Dedifferentiated amniotic fluid mesenchymal stem cell (primary cell): ENCODE results near the gene MSI2.

Experiments
- DNase-seq: peaks from one replicate; pipeline ENCODE4 v3.0.0-alpha.2; 2016; ENCODE audit errors: extremely low spot score

Gene MSI2

GRCh38 chr17:57505841-57506773 is 249.8 kb downstream of the MSI2 start:
- no peak for DNase-seq

DNA sequence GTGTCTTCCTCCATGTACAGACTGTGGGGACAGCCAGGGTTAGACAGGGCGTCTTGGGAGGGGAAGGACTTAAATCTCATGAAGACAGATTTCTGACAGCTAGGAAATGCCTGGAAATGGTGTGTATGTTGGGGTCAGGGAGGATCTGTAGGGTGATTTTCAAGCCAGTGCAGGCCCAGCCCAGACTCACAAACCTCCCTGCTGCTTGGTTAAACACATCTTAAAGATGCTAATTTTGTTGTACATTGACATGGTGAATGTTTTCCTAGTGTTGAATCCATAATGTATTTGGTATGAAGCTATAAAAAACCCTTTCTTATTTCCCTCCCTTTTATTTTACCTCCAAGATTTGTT is 250.4 kb downstream of the MSI2 start:
- DNase-seq = no peak

DNA sequence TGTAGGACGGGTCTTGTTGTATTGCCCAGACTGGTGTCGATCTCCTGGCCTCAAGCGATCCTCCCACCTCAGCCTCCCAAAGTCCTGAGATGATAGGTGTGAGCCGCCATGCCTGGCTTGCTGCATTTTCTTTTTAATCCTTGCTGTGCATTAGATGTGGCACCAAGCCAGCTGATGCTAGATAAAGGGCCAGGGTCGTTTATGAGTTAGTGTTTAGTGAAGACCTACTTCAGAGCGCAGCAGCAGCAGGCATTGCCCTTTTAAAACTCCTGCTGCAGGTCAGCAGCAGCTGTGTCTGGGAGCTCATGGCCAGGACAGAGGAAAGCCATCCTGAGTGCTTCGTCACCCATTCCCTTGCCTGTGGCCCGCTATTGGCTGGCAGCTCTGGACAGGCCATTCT is 251.5 kb downstream of the MSI2 start:
- no peak for DNase-seq

GRCh38 chr17:57508671-57509070 is 252.3 kb downstream of the MSI2 start:
- no peak for DNase-seq

GRCh38 chr17:57511475-57512123 is 255.3 kb downstream of the MSI2 start:
- no peak for DNase-seq

- no peak for DNase-seq
Observed at GRCh38 chr17:57512258-57512657, 255.9 kb downstream of the MSI2 start.

DNA sequence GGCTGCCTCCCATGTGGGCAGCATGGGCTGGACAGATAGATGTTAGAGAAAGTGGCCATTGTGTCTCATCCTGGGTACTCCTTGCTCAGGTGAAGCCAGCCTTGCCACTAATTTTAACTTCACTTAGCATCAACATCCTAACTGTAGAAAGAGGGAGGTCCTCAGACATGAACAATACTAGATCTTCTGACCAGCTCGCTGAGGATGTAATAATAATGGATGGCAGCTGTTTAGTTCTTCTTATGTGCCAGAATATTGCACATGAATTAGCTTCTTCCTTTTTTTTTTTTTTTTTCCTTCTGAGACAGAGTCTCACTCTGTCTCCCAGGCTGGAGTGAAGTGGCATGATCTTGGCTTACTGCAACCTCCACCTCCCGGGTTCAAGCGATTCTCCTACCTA is 256.4 kb downstream of the MSI2 start:
- DNase-seq = no peak

GRCh38 chr17:57513569-57513968 is 257.2 kb downstream of the MSI2 start:
- no peak for DNase-seq

DNA sequence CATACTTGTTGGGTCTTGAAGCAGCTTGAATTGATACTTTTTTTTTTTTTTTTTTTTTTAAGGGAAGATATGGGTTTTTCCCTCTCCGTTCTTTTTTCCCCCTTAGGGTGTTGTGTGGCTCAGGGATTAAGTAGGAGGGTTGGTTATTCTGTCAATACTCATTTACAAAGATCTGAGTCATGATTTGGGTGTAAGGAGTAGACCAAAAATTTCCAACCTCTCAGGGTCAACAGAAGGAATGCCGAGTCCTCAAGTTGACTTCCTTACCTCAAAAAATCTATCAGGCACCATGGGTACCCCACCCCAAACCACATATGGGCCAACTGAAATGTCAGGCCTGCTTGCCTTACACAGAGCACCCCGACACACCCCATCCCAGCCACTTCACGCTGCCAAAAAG is 258.3 kb downstream of the MSI2 start:
- no peak for DNase-seq

DNA sequence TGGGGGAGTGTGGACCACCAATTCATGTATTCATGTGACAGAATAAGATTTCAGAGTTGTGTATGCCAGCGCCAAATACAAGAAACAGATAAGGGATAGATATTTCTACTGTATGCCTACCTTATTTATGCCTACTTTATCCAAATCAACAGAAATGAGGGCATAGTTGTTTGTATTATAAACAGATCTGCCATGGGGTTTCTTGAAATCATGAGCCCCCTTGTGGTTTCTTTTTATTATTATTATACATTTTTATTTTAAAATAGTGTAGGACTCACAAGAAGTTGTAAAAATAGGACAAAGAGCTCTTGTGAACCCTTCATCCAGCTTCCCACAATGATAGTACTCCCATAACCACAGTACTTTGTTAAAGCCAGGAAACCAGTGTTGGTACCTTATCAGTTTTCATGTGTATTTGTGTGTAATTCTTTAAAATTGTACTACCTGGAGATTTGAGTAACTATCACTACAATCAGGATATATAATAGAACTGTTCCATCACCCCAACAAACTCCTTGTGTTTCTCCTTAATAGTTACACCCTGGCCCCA is 259.4 kb downstream of the MSI2 start:
- no peak for DNase-seq

DNA sequence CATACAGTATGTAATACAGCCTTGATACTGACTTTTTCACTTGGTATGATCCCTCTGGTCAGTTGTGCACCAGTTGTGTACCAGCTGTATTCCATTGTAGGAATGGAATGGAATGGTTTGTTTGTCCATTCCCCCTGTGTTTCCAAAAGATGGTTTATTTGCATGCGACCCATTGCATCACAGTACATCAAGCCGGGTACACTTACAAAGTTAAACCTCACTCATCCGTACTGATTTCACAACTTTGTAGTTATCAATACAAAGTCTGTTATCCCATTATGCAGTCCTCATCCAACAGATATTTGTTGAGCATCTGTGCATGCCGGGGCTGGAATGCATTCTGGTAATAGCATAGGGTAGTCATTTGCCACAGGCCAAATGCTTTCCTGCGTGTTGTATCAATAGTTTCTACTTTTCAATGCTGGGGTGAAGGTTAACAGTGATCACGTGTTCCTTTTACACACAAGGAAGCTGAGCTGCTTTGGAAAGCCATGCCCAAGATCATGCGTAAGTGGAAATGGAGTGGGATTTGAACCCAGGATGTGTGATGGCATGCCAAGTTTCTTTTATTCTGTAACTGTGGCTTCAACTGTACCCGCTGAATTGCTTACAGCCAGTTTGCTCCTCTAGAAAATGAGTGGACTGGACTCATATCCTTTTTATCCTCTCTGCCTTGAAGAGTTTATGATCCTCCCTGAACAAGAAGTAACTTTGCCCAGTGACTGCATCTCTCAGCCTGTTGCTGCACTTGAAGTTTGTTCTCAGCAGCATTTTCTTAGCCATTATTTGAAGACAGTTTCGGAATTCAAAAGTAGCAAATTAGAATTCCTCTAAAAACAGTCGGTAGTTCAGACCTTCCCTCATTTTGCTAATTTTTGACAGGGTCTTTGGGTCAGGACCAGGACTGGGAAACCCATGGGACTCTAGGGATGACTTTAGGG is 260.2 kb downstream of the MSI2 start:
- no peak for DNase-seq

- DNase-seq = no peak
Observed at GRCh38 chr17:57517273-57517631, 260.9 kb downstream of the MSI2 start.

- no peak for DNase-seq
Observed at GRCh38 chr17:57517632-57518456, 261.5 kb downstream of the MSI2 start.

DNA sequence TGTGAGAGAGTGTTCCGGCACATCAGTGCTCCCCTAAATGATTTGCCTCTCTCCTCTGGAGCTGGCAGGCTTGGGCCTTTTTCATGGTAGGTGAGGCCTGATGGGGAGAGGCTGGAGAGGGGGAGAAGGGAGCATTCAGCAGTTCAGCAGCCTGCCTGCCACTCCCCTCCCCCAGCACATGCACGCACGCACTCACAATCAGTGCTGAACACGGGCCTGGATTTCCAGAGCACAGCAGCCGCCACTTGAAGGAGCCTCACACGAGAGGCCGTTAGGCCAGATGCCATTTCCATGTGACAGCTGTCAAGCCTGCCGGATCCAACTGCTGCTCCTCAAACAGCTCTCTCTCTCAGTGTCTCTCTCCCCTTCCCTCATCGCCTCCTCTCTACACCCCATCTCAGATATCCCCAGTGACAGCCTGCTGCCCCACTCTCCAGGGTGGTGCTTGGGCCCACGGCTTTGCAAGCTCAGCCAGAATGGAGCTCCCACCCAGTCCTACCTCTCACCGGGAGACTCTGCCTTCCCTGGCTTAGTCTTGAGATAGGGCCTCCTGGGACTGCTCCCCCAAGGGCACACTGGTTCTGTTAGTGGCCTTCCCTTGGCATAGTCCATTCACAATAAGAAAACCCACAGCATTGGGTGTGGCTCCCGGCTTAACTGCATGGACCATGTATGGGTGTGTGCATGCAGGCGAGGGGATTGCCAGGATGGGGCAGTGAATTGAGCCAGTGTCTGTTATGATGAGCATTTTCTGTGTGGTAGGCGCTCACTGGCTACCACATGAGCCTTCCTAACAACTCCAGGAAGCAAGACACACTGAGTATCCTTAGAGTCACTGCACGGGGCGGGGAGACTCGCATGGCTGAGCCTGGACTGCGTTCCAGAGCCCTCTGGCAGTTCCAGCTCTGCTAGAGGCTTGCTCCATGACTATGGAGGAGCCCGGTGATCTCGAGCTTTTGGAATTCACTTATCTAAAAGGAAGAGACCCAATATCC is 262.6 kb downstream of the MSI2 start:
- DNase-seq = peak; percentile 49

GRCh38 chr17:57519800-57520199 is 263.5 kb downstream of the MSI2 start:
- no peak for DNase-seq

DNA sequence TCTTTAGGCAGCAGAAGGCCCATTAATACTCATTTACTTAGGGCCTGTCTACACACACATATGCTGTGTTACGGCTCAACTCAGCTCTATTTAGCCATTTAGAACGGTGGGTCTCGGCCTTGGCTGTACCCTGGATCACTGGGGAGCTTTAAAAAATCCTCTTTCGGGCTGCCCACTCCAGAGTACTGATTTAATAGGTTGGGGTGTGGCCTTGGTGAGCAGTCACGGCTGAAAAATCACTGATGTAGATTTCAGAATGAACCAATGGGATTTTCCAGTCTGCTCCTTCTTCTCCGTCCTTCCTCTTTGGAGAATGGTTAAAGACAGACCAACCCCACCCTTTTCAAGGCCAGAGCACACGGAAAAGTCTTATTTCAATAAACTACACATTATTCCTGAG is 265.3 kb downstream of the MSI2 start:
- DNase-seq = no peak

DNA sequence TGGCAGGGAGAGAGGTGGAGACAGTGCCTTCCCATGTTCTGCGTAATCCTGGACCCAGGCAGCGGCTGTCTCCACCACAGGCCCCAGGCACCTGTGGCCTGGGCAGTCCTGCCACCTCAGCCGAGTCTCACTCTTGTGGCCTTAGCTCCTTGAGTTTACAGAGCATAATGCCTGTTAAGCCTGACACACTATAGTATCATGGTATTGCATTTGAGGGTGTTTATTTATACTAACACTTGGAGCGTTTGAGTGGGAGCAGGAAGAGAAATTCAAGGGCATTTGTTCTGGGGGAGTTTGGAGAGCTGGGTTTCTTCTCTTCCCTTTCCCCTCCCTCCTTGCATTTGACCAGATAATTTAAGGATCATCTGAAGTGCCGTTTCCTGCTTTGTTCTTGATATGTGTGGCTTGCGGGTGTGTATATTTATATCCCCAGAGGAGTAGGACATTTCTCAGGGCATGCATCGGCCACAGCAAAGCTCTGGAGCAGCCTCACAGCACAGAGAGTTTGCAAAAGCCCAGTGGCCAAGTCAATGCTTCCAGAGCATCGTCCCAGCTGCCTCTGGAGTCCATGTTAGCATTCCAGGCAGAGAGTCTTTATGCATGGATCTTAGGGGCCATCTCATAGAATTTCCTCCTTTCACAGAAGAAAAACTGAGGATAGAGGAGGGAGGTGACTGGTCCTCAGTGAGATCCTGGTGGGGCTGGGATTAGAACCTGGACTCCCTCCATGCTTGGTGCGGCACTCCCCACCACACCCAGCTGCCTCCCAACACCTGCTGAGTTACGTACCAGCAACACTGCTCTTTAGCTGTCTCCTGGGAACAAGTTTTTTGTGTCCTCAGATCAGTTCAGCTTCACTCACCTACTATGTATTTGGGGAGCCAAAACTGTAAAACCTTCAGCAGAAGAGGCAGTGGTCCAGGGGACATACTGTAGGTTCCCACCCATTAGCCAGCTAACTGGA is 266.0 kb downstream of the MSI2 start:
- no peak for DNase-seq

DNA sequence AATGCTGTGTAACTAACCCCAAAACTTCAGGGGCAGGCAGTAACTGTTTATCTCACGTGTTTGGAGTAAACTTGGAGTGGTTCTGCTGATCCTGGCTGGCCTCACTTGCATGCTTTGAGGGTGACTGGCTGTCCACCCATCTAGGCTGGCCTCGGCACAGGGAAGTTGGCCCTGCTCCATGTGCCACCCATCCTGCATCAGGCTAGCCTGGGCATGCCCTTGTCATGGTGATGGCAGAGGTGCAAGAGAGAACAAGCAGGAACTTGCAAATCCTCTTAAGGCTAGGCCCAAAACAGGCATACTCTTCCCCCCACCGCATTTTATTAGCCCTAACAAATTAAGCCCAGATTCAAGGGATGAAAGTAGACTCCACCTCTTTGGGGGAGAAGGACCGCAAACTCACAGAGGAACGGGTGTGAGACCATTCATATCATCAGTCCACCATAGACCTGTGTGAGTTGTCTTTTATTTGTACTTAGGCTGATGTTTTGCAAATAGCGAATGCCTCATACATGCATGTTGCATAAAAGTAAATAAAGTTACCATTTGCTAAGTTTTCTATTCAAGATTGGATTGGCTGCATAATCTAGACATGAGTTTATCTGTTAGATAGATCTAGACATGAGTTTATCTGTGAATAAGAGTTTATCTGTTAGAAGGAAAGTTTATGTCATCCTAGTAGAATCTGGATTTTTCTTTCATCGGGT is 267.8 kb downstream of the MSI2 start:
- DNase-seq = no peak
